ENCODE measurements around the gene RNF220. TPM values are rescaled to one million over a fixed set of nuclear protein-coding genes. Genes with fewer than 3 reads are reported as not detected.

The RNF220 gene
- total RNA-seq, 1 experiment from 2014 or later = 60.9 TPM

DNA sequence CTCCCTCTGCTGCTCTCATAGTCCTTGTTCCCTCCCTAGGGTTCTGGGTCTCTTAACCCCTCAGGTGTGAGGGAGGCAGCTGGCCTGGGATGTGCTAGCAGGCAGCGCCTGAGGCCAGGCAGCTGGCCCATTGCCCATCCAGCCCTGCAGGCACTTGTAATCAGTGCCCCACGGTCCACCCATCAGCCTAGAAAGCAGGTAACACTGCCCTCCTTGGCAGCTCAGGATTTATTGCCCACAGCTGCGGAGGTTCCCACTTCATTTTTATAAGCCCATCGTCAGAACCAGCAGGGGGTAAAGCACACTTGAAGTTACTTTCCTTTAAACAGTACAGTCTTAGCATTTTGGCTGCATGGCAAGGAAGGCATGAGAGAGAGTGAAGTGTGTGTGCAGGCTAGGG lies 198.7 kb downstream of the RNF220 start:
- no peak for DNase-seq (ENCODE audit: extremely low read depth, low read depth)

DNA sequence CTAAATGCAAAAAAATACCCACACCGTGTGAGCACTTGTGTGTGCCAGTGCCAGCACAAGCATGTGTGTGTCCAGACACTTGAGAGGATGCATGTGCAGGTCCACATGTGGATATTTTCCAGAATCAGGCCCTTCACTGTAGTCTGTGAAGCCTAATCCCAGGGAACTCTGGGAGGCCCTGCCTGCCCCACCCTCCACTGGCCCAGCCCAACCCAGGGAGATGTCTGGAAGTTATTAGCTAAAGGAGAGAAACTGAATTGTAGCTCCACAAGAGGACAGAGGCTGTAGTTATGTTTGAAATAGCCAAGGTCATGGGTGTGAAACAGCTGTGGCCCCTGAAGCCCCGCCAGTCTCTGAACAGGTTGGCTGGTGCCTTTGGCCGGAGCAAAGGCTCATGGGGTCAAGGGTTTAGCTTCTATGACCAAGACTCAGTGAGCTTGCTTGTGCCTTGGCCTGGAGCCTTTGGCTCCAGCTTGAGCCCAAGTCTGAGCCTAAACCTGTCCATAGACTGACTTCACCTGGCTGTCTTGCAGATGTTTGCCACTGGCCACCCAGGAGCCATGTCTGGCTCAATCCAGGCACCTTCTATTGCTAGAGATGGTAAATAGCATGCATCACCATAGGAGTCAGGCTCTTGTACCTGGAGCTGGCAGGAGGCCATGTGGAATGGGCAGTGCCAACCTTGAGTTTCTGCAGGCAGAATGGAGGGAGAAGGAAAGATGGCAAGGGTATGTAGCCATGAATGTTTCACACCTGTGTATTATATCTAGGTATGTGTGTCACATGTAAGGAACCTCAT lies 199.3 kb downstream of the RNF220 start:
- DNase-seq (ENCODE audit: extremely low read depth, low read depth) = no peak

DNA sequence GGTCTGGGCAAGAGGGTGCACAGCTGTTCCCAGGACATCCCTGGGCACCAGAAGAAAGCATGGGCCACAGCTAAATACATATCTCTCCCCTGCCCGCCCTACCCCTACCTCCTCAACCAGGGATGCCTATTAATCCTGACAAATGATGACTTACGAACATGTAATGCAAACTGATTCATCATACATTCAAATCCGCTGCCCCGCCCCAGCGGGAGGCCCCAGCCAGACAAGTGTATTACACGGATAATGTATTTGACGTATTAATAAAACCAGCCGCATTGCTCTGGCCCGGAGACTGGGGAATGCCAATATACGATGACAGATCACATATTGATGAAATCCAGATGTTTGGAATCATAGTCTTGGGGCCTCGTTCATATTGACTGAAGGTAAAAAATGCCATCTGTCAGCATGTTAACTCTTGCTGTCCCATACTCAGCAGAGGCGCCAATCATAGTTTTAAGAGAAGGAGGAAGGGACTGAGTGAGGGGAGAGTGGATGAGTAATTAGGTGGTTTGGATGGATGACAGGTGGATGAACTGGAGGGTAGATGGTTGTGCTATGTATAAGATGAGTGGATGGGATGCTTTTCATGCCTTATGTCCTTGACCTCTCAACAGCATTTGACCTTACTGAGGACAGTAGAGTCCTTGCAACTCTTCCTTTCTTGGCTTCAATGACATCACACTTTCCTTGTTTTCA lies 201.0 kb downstream of the RNF220 start:
- no peak for DNase-seq (ENCODE audit: extremely low read depth, low read depth)

DNA sequence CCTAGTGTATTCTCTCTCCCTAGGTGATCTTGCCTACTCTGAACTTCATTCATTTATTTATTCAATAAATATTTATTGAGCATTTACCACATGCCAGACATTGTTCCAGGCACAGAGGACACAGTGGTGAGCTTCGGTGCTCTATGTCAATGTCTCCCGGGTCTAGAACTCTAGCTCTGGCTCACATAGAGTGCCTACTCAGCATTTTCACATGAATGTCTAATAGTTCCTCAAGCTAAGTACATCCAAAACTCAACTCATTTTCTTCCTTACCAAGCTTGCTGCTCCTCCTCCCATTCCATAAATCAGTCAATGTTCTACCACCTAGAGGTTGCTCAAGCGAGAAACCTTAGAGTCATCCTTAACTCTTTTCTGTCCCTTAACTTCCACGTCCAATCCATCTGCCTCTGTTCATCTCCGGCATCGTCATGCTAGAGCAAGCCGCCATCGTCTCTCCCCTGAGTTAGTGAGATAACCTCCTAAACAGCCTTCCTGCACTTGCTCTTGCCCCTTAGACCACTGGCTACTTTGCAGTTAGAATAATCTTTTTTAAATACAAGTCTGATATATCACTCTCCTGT lies 201.7 kb downstream of the RNF220 start:
- DNase-seq (ENCODE audit: extremely low read depth, low read depth) = no peak

DNA sequence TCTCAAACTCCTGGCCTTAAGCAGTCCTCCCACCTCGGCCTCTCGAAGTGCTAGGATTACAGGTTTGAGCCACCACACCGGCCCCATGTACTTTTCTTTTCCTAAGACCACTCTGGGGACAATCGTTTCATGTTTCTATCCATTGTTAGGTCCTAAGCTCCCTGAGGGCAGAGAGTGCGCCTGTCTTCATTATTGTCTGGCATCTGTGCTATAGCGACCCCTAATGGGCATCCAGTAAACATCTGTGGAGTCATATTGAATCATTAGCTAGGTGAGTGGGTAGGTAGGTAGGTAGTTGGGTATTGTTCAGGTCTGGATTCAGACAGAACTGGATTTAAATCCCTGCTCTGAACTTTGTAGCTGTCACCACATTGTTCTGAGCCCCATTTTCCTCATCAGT lies 203.1 kb downstream of the RNF220 start:
- no peak for DNase-seq (ENCODE audit: extremely low read depth, low read depth)

DNA sequence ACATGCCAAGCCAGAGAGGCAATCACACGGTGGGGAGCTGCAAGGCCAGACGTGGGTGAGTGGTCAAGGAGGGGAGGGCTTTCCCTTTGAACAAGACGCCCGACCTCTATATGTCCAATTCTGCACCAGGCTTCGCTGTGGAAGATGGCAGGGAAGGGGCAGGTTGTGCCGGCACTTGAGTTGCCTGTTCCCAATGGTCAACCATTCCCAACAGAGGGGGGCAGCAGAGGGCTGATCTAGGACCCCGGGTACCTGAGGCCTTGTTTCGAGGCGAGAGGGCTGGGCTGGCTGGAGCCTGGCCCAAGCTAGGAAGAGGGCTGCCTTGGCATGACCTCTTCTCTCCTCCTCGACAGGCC lies 204.3 kb downstream of the RNF220 start:
- DNase-seq (ENCODE audit: extremely low read depth, low read depth) = no peak

DNA sequence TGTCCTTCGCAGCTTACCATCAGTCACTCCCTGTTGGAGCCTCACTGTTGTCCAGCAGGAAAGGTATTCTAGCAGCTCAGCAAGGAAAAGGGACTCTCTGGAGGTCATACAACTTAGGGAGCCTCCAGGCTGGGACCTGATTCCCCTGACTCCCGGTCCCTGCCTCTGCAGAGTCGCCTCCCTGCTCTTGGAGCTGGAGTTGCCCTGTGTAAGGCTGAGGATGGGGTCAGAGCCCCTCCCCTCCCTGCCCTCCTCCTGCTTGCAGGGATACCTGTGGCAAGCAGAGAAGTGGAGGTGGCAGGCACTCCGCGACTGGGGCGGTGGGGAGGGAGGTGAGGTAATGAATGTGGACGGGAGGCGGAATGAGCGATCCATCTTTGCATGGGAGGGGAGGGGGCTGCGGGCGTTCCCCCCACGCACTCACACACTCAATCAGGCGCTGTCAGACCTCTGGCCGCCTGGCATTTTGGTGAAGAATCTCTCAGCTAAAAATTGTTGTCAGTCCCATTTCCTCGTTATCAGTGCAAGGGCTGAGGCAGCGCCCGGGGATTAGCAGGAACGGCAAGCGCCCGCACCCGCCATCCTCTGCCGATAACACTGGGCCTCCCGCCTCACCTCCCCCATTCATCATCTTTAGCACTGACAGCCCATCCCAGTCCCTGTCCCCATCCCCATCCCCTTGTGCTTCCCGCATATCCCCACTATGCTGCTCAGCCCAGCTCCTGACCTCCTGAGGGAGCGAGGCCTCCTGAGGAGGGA lies 204.9 kb downstream of the RNF220 start:
- DNase-seq (ENCODE audit: extremely low read depth, low read depth) = no peak

DNA sequence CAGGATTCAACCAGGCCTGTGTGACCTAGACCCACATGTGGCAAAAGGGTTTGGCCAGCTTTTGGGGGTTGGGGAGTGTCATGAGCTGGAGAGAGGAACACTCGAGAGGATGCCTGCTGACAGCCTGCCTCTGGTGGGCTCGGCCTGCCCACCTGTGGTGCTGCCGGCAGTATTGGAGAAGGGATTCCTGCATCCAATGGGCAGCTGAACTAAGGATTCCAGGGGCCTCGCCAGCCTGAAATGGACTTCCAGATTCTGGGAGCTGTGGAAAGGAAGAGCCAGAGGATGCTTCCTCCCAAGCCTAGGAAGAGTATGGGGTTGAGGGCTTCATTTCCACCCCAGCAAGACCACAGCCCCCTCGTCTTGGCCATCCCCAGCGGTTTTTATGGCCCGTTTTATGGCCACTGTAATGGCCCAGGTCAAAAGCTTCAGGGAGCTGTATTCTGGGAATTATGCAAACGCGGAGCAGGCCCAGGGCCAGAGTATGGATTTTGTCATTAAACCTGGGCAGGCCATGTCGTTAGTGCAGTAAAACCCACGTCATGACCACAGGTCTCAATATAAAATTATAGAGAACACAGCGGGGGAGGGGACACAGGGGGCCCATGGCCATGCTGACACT lies 205.6 kb downstream of the RNF220 start:
- DNase-seq (ENCODE audit: extremely low read depth, low read depth) = no peak

DNA sequence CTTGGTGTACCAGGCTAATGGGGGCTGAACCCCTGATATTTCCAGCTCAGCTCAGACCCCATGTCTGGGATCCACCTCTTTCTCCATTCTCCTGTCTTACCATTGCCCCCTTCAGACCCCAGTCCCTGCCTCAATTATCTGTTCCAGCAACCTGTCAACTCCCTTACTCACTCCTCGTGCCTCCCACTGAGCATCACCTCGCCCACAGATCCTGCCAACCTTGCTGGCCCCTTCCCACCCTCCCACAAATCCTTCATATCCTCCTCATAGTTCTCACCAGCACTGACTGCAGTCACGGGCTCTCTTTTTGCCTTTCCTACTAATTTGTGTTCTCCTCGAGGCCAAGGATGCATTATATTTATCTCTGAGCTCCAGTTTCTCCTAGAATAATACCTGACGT lies 206.4 kb downstream of the RNF220 start:
- no peak for DNase-seq (ENCODE audit: extremely low read depth, low read depth)

DNA sequence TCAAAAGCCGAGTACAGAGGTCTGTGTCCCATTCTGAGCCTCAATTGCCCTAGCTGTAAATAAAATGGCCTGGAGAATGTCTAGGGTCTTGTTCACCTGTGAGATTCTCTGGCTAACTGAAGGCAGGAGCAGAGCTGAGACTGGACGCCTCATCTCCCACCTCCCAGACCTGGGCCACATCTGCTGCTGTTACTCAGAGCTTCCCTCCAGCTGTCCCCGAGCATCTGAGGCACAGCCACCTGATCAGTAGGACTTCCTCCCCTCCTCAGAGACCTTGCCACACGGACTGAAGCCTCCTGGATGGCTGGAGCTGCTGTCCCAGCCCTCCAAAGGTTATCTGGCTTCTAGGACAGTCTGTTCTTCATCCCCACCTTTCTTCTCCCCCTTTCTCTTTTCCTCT lies 206.8 kb downstream of the RNF220 start:
- no peak for DNase-seq (ENCODE audit: extremely low read depth, low read depth)

DNA sequence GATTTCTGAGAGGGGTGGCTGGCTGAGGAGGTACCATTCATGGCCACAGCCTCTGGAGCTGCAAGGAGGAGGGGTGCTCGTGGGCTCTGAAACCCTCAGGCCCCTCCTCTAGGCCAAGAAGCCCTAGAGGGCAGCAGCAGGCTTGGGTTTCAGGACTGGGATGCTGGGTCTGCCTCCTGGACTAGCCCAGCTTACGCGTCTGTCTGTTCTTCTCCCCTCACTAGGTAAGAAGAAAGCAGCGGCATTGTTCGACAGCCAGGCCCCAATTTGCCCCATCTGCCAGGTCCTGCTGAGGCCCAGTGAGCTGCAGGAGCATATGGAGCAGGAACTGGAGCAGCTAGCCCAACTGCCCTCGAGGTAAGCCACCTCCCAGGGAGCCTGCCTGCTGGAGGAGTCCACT lies 208.9 kb downstream of the RNF220 start:
- DNase-seq (ENCODE audit: extremely low read depth, low read depth) = no peak

DNA sequence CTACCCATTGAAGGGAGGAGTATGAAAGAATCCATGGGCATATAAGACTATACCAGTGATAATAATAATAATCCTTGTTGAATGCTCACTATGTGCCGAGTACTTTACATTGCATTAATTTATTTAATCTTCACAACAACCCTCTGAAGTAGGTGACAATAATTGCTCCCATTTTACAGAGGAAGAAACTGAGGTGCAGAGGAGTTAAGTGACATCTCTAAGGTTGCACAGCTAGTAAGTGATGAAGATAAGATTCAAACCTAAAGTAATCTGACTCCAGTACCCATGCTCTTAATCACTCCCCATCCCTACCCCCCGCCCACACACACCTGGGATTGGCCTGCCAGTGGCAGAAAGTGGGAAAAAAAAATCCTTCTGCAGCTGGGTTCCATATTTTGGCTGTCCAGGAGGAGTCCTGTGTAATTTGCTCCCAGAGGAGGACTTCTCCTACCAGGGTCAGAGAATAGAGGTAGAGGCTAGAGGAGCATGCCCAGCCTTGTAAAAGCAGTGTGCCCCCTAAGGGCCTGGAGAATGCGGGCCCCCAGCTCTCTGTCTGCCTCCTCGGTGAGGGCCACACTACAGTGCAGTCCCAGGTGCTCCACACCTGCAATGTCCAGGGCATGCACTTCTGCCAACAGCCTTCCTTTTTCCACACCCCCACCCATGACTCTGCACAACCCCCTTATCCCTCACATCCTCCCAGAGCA lies 211.4 kb downstream of the RNF220 start:
- DNase-seq (ENCODE audit: extremely low read depth, low read depth) = no peak

DNA sequence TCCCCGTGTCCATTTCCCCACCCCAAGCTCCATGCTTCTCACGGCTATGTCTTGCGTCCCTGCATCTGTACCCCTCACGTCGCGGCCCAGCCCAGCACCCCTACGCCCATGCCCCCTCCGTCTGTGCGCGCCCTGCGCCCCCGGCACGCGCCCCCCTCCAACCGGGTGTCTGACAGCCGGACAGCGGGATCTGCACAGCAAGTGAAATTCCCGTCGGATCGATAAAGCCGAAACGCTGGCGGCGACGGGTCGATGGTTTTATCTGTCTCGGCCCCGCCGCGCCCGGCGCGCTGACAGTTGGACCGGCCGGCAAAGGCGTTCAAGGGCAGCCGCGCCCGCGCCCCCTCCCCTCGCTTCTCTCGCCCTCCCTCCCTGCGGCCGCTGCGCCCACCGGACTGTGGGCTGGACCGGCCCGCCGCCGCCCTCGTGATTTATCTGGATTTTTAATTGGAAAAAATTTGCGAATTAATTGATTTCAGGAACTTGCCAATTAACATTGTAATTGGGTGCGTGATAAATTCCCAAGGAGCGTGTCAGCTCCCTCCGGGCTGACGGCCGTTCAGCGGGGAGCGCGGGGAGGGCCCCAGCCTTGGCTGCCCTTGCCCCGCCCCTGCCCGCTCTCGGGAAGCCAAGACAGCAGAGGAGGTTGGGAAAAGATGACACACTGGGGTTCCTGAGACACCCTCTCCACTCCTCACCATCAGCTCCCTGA lies 212.1 kb downstream of the RNF220 start:
- DNase-seq (ENCODE audit: extremely low read depth, low read depth) = no peak

DNA sequence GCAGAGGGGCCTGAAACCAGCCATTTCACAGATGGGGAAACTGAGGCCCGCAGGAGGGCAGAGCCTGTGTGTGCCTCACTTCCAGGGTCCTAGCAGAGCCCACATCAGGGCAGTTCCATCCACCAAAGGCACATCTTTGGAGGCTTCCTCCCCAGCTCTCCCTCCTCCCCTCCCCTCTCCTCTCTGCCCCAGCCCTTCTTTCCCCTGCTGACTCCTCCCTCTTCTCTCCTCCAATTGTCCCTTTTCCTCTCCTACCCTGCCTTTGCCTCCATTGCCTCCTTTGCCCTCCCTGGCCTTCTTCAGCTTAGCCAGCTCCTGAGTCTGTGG lies 212.6 kb downstream of the RNF220 start:
- DNase-seq (ENCODE audit: extremely low read depth, low read depth) = no peak

DNA sequence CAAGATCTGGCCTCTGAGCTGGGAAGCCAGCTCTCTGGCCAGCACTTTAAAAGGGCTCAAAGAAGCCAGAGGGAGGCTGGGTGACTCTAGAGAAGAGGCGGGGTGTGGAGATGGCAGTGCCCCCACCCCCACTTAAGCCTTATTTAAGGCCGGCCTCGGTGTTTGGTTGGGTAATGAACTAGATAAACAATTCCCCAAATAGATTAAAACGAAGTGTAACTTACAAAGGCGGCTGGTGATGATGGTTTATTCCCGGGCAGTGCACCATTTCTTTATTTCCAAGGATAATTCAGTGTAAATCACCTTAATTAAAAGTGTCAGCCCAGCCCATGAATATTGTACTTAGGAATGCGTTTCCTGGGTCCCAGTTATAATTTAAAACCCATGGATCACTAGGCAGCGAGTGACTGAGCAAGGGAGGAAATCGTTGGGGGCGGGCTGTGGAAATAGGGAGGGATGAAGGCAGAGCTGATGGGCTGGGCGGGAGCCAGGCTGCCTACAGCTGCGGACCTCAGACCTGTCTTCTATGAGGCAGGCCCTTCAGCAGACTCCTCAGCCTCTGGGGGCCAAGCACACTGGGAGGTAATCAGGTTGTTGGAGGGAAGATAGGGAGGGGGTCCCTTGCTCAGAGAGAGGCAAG lies 214.3 kb downstream of the RNF220 start:
- no peak for DNase-seq (ENCODE audit: extremely low read depth, low read depth)

DNA sequence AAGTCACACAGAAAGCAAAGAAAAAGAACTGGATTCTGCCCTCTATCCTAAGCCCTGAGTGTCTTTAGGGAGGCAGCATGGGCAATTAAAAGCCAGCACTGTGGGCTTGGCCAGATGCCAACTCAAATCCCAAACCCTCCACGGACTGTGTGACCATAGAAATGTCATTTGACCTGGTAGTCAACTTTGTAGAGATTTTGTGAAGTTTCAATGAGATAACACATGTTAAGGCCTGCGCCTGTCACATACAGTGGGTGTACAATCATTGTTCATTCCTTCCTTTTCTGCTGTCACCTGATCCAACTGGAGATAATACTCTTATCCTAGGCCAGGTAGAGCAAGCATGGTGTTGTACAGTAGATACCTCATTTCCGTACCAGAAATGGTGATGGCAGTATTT lies 215.0 kb downstream of the RNF220 start:
- DNase-seq (ENCODE audit: extremely low read depth, low read depth) = no peak

DNA sequence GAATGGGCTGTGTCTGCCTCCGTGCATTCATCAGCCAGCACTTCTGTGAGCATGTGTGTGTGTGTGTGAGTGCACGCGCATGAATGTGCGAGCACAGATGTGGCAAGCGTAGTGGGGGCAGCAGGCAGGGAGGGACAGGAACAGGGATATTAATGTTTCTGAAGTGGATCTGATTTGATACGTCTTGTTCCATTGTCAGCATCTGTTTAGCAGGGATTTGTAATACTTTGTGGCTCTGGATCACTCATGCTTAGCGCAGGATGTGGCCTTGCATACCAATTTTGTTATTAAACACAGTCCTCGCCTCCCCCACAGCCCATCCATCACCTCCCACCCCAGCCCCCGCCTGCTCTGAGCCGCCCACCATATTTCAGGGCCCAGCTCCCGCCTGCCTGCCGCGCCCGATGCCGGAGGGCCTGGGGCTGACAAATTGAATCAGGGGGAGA lies 216.8 kb downstream of the RNF220 start:
- DNase-seq (ENCODE audit: extremely low read depth, low read depth) = no peak

DNA sequence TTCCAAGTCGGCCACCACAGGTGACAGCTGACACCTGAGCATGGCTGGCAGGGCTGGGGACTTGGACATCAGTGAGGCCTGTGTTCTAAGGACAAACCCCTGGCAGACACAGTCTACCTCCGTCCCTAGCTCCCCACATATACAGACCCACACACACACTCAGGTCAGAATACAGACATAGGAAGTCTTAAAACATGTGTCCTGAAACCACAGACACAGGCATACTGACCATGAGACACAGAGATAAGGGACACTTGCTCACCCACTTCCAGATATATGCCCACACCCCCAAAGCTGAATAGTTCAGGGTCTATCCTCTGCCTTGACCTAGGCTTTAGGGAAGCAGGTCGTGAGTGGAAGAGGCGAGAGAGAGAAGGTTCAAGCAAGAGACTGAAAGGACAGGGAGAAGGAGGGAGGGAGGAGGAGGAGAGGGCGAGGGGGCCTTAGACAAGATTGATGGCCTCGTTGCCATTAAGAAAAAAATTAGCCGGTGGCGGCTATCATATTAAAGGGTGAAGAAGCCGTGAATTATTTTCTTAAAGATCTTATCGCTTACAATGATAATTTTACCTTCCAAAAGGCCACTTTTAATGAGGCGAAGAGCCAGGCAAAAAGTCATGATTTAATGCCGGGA lies 219.3 kb downstream of the RNF220 start:
- no peak for DNase-seq (ENCODE audit: extremely low read depth, low read depth)

DNA sequence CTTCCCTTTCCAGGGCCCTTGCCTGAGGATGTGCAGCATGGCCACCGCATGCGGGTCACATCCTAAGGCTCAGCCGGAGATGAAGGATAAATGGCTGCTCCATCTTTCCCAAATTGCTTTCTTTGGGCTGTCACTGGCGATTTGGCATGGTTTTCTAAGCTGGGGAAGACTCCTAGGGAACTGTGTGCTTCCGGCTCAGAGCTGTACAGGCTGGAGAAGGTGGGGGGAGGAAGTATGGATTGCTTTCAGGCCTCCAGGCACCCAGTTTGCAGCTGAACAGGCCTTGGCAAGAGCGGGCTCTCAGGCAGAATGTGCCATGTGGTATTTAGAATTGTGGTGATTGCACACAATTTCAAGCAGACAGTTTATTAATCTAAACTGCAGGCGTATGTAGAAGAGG lies 220.3 kb downstream of the RNF220 start:
- no peak for DNase-seq (ENCODE audit: extremely low read depth, low read depth)
